Measurements from ENCODE around the gene BCAM.

DNA sequence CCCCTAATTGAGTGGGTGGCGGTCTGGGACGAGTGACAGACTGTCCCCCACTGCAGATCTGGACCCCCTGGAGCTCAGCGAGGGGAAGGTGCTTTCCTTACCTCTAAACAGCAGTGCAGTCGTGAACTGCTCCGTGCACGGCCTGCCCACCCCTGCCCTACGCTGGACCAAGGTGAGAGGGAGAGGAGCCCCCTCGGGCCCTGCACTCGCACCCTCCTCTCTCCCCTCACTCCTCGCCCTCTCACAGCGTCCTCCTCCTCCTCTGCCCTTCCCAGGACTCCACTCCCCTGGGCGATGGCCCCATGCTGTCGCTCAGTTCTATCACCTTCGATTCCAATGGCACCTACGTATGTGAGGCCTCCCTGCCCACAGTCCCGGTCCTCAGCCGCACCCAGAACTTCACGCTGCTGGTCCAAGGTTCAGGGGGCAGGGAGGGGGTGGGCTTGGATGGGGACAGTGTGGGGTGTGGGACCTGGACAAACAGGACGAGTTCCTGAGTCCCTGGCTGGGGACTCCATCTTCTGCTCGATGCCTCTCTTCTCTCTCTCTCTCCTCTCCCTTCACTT lies 9.6 kb downstream of the BCAM start:
- TF ChIP-seq EGR1 (IDR thresholded peaks at IDR 0.05) (no peak), USF1 (IDR thresholded peaks at IDR 0.05) (no peak), FOXM1 (IDR thresholded peaks at IDR 0.05; ENCODE audit: borderline replicate concordance, low read depth) (no peak), REST (IDR thresholded peaks at IDR 0.05; ENCODE audit: low read depth) (no peak), CEBPB (IDR thresholded peaks at IDR 0.05) (no peak), TEAD4 (IDR thresholded peaks at IDR 0.05) (no peak), EP300 (IDR thresholded peaks at IDR 0.05; ENCODE audit: borderline replicate concordance) (no peak)
- TF ChIP-seq, protein P1, sequence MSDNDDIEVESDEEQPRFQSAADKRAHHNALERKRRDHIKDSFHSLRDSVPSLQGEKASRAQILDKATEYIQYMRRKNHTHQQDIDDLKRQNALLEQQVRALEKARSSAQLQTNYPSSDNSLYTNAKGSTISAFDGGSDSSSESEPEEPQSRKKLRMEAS (IDR thresholded peaks at IDR 0.05), result no peak

All from Ishikawa (cell line).